ENCODE measurements around the gene TAOK1. TPM values are rescaled to one million over a fixed set of nuclear protein-coding genes. Genes with fewer than 3 reads are reported as not detected.

TAOK1 gene
- total and polyA plus RNA-seq, 12 donors = 6.4 to 66.3 (median 46.6) TPM

GRCh38 chr17:29505836-29506235 is 115.7 kb downstream of the TAOK1 start:
- intact Hi-C loops (cut with DNase I) = no loop called here
- Histone ChIP-seq H3K4me3 (no peak overlapping the region), H3K36me3 (replicated peaks in 1 of 2) (peaks cover 0 to 63% of the 10 kb centered on the region in 2 donors), H3K27me3 (no peaks in the 10 kb centered on the region), H3K4me1 (replicated peaks in 1 of 2) (no peaks in the 10 kb centered on the region), H3K9me3 (replicated peaks in 1 of 3) (no peaks in the 10 kb centered on the region), H3K27ac (no peak overlapping the region)
- 75 to 78% (median 76%) methylated on average over 4 of the region's 4 CpGs for WGBS, 4 donors
- DNase-seq = no peak
- TF ChIP-seq CTCF (IDR thresholded peaks at IDR 0.05) (no peak), POLR2A (IDR thresholded peaks at IDR 0.05) (no peak)

DNA sequence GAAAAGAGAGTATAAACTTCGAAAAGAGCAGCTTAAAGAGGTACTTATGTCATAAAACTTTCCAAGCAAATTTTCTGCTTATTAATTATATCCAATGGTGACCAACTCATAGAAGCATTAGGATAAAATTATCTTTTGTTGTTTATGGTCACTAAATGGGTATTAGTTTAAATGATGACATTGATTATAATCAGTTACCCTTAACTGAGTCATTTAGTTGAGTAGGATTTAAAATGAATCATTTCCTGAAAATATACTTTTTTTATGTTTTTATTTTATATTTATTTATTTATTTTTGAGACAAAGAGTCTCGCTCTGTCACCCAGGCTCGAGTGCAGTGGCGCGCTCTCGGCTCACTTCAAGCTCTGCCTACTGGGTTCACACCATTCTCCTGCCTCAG is 120.8 kb downstream of the TAOK1 start:
- no peak for DNase-seq
- Histone ChIP-seq H3K27ac (no peak overlapping the region), H3K4me1 (replicated peaks in 1 of 2) (no peaks in the 10 kb centered on the region), H3K27me3 (no peaks in the 10 kb centered on the region), H3K36me3 (replicated peaks in 1 of 2) (peaks cover 0 to 59% of the 10 kb centered on the region in 2 donors), H3K9me3 (replicated peaks in 1 of 3) (no peaks in the 10 kb centered on the region), H3K4me3 (no peak overlapping the region)
- intact Hi-C loops (cut with DNase I) = no loop called here
- TF ChIP-seq CTCF (IDR thresholded peaks at IDR 0.05) (no peak), POLR2A (IDR thresholded peaks at IDR 0.05) (no peak)
- WGBS, 4 donors = 97 to 99% (median 97%) methylated on average over 6 of the region's 6 CpGs

DNA sequence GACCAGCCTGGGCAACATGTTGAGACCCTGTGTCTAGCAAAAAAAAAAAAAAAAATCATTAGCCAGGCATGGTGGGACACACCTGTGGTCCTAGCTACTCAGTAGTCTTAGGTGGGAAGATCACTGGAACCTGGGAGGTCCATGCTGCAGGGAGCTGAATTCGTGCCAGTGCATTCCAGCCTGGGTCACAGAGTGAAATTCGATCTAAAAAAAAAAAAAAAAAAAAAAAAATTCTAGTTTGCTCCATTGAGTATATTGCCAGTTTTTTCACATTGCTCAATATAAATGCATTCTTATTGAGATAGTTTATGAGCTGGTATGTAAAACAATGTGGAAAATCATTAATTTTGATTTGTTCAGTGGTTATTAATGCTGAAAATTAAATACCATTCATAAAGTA is 124.6 kb downstream of the TAOK1 start:
- peak in 4 of 7 donors; percentile 20 to 54 (median 38) for DNase-seq
- peaks cover 0 to 61% of the 10 kb centered on the region in 2 donors for H3K36me3 ChIP-seq (replicated peaks in 1 of 2)
- H3K4me1 ChIP-seq (replicated peaks in 1 of 2) = no peaks in the 10 kb centered on the region
- H3K27ac ChIP-seq = no peak overlapping the region
- H3K9me3 ChIP-seq (replicated peaks in 1 of 3) = no peaks in the 10 kb centered on the region
- no peak overlapping the region for H3K4me3 ChIP-seq
- H3K27me3 ChIP-seq = no peaks in the 10 kb centered on the region
- intact Hi-C loops (cut with DNase I) = no loop called here
- 38 to 52% (median 49%) methylated on average over 2 of the region's 2 CpGs for WGBS, 4 donors
- TF ChIP-seq CTCF (IDR thresholded peaks at IDR 0.05) (no peak), POLR2A (IDR thresholded peaks at IDR 0.05) (no peak)

GRCh38 chr17:29518359-29518758 is 128.2 kb downstream of the TAOK1 start:
- Histone ChIP-seq H3K4me1 (replicated peaks in 1 of 2) (no peaks in the 10 kb centered on the region), H3K27me3 (no peaks in the 10 kb centered on the region), H3K36me3 (replicated peaks in 1 of 2) (peaks cover 0 to 62% of the 10 kb centered on the region in 2 donors), H3K9me3 (replicated peaks in 1 of 3) (no peaks in the 10 kb centered on the region), H3K4me3 (no peak overlapping the region), H3K27ac (no peak overlapping the region)
- intact Hi-C loops (cut with DNase I) = no loop called here
- no peak for DNase-seq
- no peak for TF ChIP-seq POLR2A (IDR thresholded peaks at IDR 0.05)
- 94 to 100% (median 96%) methylated on average over 1 of the region's 1 CpG for WGBS, 4 donors

GRCh38 chr17:29524692-29525091 is 134.5 kb downstream of the TAOK1 start:
- TF ChIP-seq CTCF (IDR thresholded peaks at IDR 0.05) = no peak
- TF ChIP-seq POLR2A (IDR thresholded peaks at IDR 0.05) = no peak
- Histone ChIP-seq H3K4me3 (no peak overlapping the region), H3K27ac (no peak overlapping the region), H3K4me1 (replicated peaks in 1 of 2) (no peaks in the 10 kb centered on the region), H3K36me3 (replicated peaks in 1 of 2) (peaks cover 0 to 41% of the 10 kb centered on the region in 2 donors), H3K9me3 (replicated peaks in 1 of 3) (no peaks in the 10 kb centered on the region), H3K27me3 (no peaks in the 10 kb centered on the region)
- DNase-seq = no peak
- WGBS, 4 donors = 95 to 98% (median 97%) methylated on average over 3 of the region's 3 CpGs
- intact Hi-C loops (cut with DNase I) = no loop called here

Measured in adrenal gland (tissue), 12 donors.